HG03095 (cell line): ENCODE data around the gene NTN4.
"Not testable (repeated sequence)": the region's sequence is repeated elsewhere in the genome, so short reads cannot be mapped to it uniquely, and the experiment has no call there.

Source experiments
- ATAC-seq: cut with Tn5 transposase; IDR thresholded peaks from one replicate; pipeline ENCODE4 v1.9.1; 2021; ENCODE audit warnings: moderate library complexity; ENCODE audit not compliant: unreplicated experiment

Gene NTN4

DNA sequence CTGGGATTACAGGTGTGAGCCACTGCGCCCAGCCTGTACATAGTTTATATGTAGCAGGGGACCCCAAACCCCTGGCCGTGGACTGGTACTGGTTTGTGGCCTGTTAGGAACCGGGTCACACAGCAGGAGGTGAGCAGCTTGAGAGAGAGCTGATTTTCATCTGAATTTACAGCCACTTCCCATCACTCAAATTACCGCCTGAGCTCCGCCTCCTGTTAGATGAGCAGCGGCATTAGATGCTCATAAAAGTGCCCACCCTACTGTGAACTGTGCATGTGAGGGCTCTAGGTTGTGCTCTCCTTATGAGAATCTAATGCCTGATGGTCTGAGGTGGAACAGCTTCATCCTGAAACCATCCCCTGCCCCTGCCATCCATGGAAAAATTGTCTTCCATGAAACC, 119.3 kb downstream of the NTN4 start:
- no peak for ATAC-seq

DNA sequence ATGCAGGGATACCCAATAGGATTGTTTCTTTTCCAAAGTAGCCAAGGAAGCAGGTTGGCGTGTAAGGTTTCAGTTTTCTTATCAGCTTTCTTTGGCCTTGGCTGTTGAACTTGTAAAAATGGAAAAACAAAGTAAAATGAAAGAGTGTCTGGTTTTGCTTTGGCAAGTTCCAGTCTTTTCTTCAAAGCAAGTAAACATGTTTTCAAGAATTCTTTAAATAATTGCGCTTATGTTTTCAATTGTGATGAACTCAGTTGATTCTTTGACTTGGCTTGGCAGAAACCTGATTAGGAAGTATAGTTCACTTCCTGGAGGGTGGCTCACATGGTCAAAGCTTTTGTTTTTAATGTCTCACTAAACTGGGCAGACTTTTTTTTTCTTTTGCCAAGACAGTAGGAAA, 127.0 kb downstream of the NTN4 start:
- no peak for ATAC-seq

DNA sequence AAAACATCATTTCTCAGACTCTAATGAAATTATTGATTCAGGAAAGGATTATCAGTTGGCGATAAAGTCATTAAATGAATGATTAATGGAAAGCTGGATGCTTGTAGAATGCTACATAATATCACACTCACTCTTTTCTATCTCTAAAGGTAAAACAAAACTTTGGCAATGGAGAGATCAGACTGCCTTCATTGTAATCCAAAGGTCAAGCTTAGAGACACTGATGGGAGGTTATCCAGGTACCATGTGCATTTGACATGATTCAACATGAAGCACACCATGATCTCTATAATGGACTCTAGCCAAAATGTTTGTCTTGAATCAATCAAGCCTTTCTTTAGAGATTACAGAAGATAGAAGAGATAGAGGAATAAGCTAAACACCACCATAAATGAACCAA, 129.2 kb downstream of the NTN4 start:
- no peak for ATAC-seq

DNA sequence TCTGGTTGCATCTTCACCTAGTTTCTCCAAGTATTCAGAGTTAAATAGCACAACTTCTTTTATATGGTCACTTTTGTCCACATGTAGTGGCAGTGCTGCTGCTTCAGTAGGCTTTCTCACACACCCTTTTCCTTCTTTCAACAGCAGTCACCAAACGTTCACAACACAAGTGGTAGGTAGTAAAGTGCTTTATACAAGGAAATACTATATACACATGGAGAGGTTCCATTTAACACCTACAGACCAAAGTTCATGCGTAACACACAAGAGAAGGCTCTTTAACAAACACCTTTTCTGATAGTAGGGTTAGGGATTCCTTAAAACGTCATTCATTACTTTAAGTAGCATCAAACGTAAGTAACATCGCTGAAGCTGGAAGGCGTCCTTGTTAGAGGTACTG, 132.2 kb downstream of the NTN4 start:
- no peak for ATAC-seq

DNA sequence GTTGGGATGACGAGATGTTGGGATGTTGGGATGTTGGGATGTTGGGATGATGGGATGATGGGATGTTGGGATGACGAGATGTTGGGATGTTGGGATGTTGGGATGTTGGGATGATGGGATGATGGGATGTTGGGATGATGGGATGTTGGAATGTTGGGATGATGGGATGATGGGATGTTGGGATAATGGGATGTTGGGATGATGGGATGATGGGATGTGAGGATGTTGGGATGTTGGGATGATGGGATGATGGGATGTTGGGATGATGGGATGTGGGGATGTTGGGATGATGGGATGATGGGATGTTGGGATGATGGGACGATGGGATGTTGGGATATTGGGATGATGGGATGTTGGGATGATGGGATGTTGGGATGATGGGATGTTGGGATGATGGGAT, 135.9 kb downstream of the NTN4 start:
- not testable (repeated sequence) for ATAC-seq

DNA sequence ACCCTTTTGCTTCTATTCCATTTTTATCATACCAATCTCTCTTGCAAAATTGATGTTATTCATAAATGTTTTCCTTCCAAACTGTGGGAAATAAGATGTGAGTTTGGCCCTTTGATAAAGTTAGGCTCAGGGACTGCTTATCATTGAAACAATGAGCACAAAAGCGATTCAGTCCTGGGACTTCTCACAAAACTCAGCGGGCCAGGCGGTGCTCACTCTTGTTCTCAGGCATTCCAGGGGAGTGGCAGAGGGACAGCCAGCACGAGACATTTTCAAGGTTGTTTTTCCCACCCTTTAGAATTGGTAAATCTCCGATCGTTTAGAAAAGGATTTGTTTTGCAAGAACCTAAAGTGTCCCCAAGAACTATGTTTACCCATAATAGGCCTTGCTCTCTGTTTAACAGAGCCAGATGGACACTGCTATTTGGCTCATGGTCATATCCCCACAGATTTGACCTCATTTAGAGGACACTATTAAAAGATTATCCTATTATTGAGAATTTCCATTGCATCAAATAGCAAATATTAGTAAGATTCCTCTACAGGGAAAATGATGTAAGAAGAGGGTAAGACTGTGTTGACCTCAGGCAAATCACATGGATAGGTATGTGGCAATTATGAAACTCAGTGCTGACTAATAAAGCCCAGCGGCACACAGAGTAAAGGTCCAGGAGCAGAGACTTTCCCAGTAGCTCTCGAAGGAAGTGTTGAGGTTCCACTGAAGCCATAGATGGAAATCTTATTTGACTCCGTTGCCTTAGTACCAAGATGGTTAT, 136.6 kb downstream of the NTN4 start:
- no peak for ATAC-seq

DNA sequence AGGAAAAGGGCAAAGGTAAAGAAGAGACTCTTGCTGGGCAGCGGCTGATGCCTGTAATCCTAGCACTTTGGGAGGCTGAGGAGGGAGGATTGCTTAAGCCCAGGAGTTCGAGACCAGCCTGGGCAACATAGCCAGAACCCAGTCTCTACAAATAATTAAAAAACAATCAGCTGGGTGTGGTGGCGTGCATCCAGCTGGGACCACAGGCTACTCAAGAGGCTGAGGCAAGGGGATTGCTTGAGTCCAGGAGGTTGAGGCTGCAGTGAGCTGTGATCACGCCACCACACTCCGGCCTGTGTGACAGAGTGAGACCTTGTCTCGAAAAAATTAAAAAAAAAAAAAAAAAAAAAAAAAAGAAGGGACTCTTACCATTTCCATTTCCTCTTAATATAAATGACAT, 138.9 kb downstream of the NTN4 start:
- no peak for ATAC-seq

DNA sequence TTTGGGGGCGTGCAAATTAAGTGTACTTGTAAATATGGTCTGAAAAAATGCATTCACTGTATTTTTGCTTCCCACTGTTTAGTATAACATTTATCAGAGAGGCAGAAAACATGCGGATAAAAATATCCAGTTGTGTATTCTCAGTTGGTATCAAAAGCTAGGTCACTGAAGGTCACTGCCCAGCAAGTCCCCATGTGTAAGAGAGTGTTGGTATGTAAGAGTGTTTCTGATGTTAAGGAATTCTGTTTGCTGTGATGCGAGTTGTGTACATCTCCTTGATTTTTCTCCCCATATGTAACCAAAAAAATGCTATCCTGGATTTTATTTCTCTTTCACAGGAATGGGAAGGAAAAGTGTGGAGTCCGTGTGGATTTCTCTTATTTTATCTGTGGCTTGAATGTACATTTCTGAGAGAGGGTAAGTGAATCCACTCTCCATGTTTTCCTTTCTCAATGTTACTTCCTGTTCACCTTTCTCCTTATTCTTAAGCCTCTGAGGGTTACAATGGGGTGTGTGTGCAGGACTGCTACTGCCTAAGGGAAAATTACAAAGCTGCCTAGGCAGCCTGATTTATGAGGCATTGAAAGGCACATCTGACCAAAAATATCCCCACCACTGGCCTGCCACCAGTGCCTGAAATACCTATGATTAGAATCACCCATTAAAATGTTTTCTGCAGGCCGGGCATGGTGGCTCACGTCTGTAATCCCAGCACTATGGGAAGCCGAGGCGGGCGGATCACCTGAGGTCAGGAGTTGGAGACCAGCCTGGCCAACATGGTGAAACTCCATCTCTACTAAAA, 141.4 kb downstream of the NTN4 start:
- no peak for ATAC-seq

DNA sequence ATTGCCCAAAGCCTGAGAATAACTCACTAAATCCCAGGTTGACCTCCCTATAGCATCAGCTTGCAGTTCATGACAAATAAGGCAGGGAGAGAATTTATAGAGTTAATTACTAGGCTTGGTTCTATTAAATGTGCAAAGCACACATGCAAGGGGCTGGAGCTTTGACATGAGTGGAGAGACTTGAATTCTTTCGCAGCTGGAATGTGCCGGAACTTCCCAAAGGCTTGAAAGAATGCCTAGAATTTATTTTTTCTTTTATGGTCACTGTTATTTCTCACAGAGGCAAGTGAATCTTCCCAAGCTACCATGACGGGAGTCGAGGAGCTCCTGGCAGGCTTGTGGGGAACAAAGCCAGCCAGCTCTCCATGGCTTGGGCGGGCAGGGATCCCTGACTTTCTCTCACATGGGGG, 143.8 kb downstream of the NTN4 start:
- no peak for ATAC-seq

DNA sequence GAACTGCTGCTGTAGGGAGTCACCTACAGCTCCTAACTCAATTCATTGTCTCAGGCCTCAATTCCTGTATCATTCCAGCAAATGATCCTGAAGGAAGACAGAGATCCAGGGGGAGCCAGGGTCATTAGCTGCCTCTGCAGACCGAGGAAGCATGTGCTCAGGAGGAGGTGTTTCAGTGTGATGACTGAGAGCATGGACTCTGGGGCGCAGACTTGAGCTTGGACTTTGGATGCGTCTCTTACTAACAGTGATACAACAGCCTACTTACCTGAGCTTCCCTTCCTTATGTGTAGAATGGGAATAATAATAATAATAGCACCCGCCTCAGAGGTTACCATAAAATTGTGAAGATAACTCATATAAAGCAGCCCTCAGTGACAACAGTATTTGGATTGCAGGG, 147.3 kb downstream of the NTN4 start:
- no peak for ATAC-seq

DNA sequence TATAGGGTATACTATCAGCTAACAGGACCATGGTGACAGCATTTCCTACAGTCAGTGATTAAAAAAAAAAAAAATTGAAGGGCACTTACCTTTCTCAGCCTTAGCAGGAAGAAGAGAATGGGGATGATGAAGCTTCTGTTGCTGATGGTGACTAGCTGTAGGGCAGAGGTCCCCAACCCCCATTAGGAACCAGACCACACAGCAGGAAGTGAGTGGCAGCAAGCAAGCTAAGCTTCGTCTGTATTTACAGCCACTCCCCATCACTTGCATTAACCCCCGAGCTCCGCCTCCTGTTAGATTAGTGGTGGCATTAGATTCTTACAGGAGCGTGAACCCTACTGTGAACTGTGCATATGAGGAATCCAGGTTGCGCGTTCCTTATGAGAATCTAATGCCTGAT, 148.0 kb downstream of the NTN4 start:
- no peak for ATAC-seq

DNA sequence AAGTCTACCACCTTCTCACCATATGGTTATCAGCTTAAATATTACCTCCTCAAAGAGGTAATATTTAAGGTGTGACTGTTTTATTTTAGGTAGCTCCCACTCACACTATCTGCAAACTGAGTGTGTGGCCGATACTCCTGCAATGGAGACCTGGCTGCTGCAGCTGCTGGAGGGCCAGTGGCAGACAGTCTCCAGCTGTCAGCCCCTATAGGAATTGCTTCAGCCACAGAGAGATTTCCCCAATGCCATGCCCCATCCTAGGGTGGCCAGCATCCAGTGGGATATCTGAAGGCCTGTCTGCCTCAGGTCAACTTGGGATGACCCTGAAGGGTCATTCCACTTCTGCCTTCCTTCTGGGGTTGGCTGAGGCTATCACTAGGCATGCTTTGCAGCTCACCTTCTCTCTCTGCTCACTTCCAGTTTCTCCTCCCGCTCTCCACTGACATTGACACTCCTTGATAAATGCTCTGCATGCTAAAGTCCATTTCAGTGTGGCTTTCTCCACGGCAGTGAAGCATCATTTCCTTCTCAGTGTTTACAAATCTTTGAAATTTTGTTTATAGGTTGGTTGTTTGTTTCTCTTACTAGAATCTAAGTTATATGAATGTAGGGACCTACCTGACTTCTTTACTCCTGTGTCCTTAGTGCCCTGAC, 149.1 kb downstream of the NTN4 start:
- no peak for ATAC-seq

DNA sequence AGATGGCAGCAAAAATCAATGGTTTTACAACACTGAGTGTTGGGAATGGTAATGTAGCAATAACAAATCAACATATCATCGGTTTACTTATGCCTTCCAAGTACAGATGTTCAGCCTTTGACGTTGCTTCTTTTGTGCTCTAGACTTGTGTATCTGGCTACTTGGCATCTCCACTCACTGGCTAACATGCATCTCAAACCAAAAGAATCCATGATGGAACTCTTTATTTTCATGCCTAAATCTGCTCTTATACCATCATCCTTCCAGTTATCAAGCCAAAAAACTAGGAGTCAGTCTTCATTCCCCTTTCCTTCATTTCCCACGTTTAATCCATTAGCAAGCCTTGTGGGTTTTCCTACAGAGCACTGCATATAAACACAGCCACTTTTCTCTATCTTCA, 150.0 kb downstream of the NTN4 start:
- ATAC-seq, result no peak

DNA sequence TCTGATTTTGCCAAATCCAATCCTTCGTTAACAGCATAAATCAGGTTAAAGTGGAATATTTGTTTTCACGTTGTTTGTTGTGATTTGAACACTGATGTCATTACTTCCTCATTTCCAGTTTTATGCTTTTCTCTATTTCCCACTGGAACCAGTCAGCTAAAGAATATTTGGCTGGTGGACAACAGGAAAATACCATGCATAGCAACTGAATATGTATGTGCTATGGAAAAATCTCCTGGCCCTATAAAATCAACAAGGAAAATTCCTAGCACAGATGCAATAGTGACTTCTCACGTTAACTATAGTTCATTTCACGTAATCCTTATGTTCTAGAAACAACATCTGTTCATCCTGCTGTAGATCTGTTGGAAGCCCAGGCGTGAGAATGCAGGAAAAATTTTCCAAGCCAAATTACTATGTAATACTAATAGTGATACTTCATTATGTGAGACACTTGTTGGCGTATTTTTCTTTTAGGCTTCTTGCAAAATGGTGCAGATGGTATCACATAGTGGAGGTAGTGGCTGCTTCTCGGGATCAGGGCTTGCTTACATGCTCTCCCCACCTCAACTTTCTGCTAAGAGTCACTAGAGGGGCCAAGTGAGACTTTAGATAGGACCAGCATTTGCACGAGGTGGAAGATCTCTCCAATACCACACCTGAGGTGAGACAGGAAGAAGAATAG, 153.0 kb downstream of the NTN4 start:
- ATAC-seq, result no peak

DNA sequence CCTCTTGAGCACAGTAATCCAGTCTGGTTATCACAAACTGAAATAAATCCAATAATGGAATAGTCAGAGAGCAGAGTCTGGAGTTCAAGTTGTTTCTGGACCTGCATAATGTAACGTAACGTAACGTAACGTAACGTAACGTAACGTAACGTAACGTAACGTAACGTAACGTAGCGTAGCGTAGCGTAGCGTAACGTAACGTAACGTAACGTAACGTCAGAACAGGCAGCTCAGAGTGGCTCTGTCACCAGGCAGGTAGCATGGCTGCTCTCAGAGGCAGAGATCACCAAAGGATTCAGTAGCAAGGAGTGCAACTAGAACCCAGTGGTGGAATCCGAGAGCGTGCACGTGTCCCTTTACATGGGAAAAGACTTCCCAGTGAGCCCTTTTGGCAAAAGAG, 153.6 kb downstream of the NTN4 start:
- no peak for ATAC-seq

DNA sequence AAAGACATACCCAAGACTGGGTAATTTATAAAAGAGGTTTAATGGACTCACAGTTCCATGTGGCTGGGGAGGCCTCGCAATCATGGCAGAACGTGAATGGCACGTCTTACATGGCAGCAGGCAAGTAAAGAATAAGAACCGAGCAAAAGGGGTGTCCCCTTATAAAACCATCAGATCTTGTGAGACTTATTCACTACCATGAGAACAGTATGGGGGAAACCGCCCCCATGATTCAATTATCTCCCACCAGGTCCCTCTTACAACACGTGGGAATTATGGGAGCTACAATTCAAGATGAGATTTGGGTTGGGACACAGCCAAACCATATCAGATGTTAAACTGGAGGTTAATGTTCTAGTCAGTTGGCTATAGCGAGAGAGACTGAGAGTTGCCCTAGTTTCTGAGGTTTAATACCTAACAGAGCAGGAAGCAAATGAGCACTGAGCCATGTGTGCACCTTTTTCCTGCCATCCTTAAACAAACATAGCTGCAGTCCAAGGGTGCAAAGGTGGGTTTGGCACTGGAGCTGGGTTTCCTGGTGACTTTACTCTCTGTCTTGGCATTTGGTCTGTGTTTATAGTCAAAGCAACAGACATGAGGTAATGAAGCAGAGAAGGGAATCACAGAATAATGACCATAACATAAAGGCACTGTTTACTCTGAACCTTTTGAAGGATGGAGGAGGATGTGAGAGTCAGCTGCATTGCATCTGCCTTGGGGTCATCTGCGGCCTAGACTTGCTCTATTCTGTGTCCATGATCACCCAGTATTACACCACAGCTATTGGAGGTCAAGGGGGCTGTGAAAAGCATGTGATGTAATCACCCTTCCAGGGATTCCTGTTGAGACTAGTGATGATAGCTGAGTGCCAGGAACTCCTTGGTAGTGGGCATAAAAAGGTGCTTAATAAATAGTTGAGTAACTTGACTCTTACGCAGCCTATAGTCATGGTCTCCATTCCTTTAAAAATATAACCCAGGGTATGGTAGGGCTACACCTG, 155.6 kb downstream of the NTN4 start:
- no peak for ATAC-seq

DNA sequence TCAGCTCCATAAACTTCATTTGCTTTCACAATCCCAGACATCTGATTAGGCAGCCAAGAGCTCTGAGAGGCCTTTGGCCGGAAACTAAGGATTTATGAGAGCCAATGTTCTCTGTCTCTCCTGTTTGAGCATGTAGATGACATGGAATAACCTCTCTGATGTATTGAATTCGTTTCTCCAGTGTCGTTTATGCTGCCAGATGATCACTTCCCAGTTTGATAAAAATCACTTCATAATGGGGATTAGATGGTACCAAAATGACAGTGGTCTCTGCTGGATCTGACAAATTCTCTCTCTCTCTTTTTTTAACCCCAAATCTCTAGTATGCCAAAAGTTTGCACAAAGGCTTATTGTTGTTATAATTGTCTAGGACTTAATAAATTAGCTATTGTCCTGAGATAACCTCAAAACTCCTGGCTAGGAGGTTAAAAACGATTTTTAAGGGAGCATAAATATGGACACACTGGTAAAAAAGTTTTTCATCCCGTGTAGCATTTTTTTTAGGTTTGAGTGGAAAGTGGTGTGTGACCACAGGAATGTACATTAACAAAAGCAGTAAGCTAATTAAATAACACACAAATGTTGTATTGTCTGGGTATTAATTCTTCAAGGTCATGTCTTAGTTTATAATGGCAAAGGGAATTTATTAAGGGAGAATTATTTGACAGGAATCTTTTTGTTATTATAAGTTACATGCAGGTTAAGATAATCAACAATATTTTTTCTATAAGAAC, 156.7 kb downstream of the NTN4 start:
- no peak for ATAC-seq

DNA sequence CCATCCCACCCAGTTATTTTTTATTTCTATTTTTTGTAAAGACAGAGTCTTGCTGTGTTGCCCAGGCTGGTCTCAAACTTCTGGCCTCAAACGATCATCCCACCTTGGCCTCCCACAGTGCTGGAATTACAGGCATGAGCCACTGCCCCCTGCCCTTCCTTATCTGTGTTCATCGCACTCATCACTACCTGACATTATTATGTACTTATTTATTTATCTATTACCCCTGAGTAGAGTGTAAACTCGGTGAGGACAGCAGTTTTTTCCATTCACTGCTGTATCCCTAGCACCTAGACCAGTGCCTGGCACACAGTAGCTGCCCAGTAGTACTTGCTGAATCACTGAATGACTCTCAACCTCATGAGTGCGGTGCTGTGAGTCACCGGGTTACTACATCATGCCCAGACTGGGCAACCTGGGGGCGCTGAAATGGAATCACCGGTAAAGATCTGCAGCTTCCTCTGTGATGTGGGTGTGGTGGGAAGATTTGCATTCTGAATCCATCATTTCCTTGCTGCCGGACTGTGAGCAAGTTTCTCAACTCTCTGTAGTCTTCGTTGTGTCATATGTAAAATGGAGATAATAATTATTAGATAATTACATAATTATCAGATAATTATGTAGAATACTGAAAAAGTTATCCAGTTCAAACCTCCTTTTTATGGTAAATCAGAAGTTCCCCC, 157.4 kb downstream of the NTN4 start:
- no peak for ATAC-seq

DNA sequence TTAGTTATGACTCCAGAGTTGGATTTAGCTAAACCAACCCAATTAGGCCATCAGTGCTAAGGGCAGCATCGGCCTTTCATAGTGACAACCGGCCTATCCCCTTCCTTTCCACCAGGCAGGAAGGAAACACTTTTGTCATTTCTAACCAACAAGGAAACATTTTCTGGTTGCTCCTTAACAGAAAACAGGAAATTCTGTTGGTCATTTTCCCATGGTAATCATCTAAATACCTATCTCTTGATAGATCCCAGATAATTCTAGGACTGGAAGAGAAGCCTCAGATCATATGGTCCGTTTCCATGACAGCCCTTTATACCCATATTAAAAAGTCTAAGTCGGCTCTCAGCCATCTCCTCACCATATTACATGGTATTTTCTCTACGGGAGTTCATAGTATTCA, 160.1 kb downstream of the NTN4 start:
- no peak for ATAC-seq
